ENCODE data around the gene SCARB1.

Gene SCARB1

GRCh38 chr12:124737040-124737419 is 126.6 kb downstream of the SCARB1 start:
- TF ChIP-seq, protein P1, sequence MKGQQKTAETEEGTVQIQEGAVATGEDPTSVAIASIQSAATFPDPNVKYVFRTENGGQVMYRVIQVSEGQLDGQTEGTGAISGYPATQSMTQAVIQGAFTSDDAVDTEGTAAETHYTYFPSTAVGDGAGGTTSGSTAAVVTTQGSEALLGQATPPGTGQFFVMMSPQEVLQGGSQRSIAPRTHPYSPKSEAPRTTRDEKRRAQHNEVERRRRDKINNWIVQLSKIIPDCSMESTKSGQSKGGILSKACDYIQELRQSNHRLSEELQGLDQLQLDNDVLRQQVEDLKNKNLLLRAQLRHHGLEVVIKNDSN (IDR thresholded peaks at IDR 0.05), result peak; percentile 64
- TF ChIP-seq EP300 (IDR thresholded peaks at IDR 0.05; ENCODE audit: borderline replicate concordance), result no peak

- TF ChIP-seq EGR1 (IDR thresholded peaks at IDR 0.05), result peak; percentile 28; the same call in 1 of the 2 replicates
- no peak for TF ChIP-seq REST (IDR thresholded peaks at IDR 0.05; ENCODE audit: low read depth)
These were observed 127.3 kb downstream of the SCARB1 start for GRCh38 chr12:124736115-124737039.

- TF ChIP-seq, protein P1 (IDR thresholded peaks at IDR 0.05), result peak; percentile 66
- TF ChIP-seq CEBPB (IDR thresholded peaks at IDR 0.05), result no peak
These were observed 129.4 kb downstream of the SCARB1 start for GRCh38 chr12:124734224-124734788.

- TF ChIP-seq EGR1 (IDR thresholded peaks at IDR 0.05) (no peak), FOXM1 (IDR thresholded peaks at IDR 0.05; ENCODE audit: borderline replicate concordance, low read depth) (no peak), TEAD4 (IDR thresholded peaks at IDR 0.05) (no peak), CREB1 (IDR thresholded peaks at IDR 0.05; ENCODE audit: low read depth) (no peak), TCF12 (IDR thresholded peaks at IDR 0.05; ENCODE audit: low read depth) (no peak), ZBTB7A (IDR thresholded peaks at IDR 0.05; ENCODE audit: low read depth) (no peak), YY1 (IDR thresholded peaks at IDR 0.05; ENCODE audit: low read depth) (no peak), RAD21 (IDR thresholded peaks at IDR 0.05; ENCODE audit: low read depth) (no peak)
- TF ChIP-seq, protein P2, sequence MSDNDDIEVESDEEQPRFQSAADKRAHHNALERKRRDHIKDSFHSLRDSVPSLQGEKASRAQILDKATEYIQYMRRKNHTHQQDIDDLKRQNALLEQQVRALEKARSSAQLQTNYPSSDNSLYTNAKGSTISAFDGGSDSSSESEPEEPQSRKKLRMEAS (IDR thresholded peaks at IDR 0.05), result no peak
These were observed 130.6 kb downstream of the SCARB1 start for GRCh38 chr12:124733086-124733485.

GRCh38 chr12:124732275-124733075 is 131.2 kb downstream of the SCARB1 start:
- TF ChIP-seq CREB1 (IDR thresholded peaks at IDR 0.05; ENCODE audit: low read depth), result no peak
- TF ChIP-seq CEBPB (IDR thresholded peaks at IDR 0.05), result no peak
- TF ChIP-seq REST (IDR thresholded peaks at IDR 0.05; ENCODE audit: low read depth), result no peak
- TF ChIP-seq NFIC (IDR thresholded peaks at IDR 0.05), result no peak
- TF ChIP-seq EGR1 (IDR thresholded peaks at IDR 0.05), result no peak
- TF ChIP-seq TAF1 (IDR thresholded peaks at IDR 0.05; ENCODE audit: low read depth), result no peak
- TF ChIP-seq TEAD4 (IDR thresholded peaks at IDR 0.05), result no peak
- TF ChIP-seq, protein P1 (IDR thresholded peaks at IDR 0.05), result no peak
- TF ChIP-seq FOXM1 (IDR thresholded peaks at IDR 0.05; ENCODE audit: borderline replicate concordance, low read depth), result no peak
- TF ChIP-seq, protein P2 (IDR thresholded peaks at IDR 0.05), result no peak
- TF ChIP-seq YY1 (IDR thresholded peaks at IDR 0.05; ENCODE audit: low read depth), result no peak
- no peak for TF ChIP-seq TCF12 (IDR thresholded peaks at IDR 0.05; ENCODE audit: low read depth)
- TF ChIP-seq RAD21 (IDR thresholded peaks at IDR 0.05; ENCODE audit: low read depth), result no peak
- no peak for TF ChIP-seq ZBTB7A (IDR thresholded peaks at IDR 0.05; ENCODE audit: low read depth)
- no peak for TF ChIP-seq EP300 (IDR thresholded peaks at IDR 0.05; ENCODE audit: borderline replicate concordance)

Measured in Ishikawa (cell line).